Rectal smooth muscle tissue (tissue), 1 donor: ENCODE data around the gene RNF11.

ENCODE experiments used
- H3K27ac ChIP-seq: one replicate; pipeline ENCODE4 v1.7.0; 2013; ENCODE audit warnings: low read depth, low read length, inconsistent platforms
- H3K27me3 ChIP-seq: one replicate; pipeline ENCODE4 v1.7.0; 2013; ENCODE audit warnings: low read length; ENCODE audit not compliant: control insufficient read depth, insufficient read depth
- H3K36me3 ChIP-seq: one replicate; pipeline ENCODE4 v1.7.0; 2013; ENCODE audit warnings: low read length; ENCODE audit not compliant: control insufficient read depth, insufficient read depth
- H3K4me1 ChIP-seq: one replicate; pipeline ENCODE4 v1.7.0; 2013; ENCODE audit warnings: low read length; ENCODE audit not compliant: control insufficient read depth, insufficient read depth
- H3K4me3 ChIP-seq: one replicate; pipeline ENCODE4 v1.7.0; 2013; ENCODE audit warnings: low read length
- H3K9ac ChIP-seq: one replicate; pipeline ENCODE4 v1.7.0; 2013; ENCODE audit warnings: low read length

RNF11 gene

DNA sequence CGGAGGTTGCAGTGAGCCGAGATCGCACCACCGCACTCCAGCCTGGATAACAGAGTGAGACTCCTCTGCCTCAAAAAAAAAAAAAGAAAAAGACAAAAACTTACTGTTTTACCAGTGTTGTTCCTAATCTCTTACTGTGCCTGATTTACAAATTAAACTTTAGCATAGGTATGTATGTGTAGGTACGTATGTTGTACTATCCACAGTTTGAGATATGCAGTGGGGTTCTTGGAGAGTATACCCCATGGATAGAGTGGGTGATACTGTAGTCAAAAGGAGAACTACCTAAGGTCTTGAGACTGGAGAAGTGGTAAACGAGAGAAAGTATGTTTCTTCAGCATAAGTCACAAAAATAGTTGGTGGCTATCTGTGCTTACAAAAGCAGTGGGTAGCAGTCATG, 38.6 kb downstream of the RNF11 start:
- Histone ChIP-seq H3K9ac (no peak overlapping the region), H3K4me3 (no peak overlapping the region), H3K27me3 (no peaks in the 10 kb centered on the region), H3K36me3 (no peaks in the 10 kb centered on the region), H3K27ac (no peak overlapping the region), H3K4me1 (no peaks in the 10 kb centered on the region)

DNA sequence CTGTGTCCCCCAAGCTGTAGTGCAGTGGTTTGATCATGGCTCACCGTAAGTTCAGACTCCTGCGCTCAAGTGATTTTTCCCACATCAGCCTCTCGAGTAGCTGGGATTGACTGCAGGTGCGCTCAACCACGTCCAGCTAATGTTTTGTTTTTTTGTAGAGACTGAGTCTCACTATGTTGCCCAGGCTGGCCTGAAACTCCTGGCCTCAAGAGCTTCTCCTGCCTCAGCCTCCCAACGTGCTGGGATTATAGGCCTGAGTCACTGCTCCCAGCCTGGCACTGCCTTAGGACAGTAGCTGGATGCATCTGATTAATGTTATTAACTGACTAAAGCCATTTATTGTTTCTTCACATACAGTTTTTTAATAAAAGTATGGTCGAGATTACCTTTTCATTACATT, 40.2 kb downstream of the RNF11 start:
- Histone ChIP-seq H3K9ac (no peak overlapping the region), H3K36me3 (no peaks in the 10 kb centered on the region), H3K4me1 (no peaks in the 10 kb centered on the region), H3K27me3 (no peaks in the 10 kb centered on the region), H3K4me3 (no peak overlapping the region), H3K27ac (no peak overlapping the region)

DNA sequence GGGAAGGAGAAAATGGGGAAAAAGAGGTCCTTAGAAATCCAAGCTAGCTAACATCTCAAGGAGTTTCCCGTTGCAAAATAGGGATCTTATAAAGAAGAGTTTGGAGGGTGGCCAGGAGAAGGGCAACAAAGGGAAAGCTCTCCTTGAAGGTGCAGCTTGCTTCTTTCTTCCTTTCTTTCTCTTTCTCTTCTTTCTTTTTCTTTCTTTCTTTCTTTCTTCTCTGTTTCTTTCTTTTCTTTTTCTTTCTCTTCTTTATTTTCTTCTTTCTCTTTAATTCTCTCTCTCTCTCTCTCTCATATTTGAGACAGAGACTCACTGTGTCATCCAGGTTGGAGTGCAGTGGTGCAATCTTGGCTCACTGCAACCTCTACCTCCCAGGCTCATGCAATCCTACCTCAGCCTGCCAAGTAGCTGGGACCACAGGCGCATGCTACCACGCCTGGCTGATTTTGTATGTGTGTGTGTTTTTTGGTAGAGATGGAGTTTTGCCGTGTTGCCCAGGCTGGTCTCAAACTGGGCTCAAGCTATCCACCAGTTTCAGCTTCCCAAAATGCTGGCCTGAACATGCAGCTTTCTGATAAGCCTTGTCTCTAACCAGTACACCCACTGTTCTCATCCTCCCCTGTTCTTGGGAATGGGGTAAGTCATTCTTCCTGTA, 44.4 kb downstream of the RNF11 start:
- no peaks in the 10 kb centered on the region for H3K4me1 ChIP-seq
- no peaks in the 10 kb centered on the region for H3K36me3 ChIP-seq
- H3K27ac ChIP-seq: no peak overlapping the region
- H3K4me3 ChIP-seq: no peak overlapping the region
- H3K9ac ChIP-seq: no peak overlapping the region
- H3K27me3 ChIP-seq: no peaks in the 10 kb centered on the region

- no peaks in the 10 kb centered on the region for H3K4me1 ChIP-seq
- no peak overlapping the region for H3K27ac ChIP-seq
- H3K4me3 ChIP-seq: no peak overlapping the region
- H3K9ac ChIP-seq: no peak overlapping the region
- H3K36me3 ChIP-seq: no peaks in the 10 kb centered on the region
- no peaks in the 10 kb centered on the region for H3K27me3 ChIP-seq
Observed at GRCh38 chr1:51281807-51282206, 45.7 kb downstream of the RNF11 start.

- no peak overlapping the region for H3K4me3 ChIP-seq
- no peak overlapping the region for H3K9ac ChIP-seq
- no peak overlapping the region for H3K27ac ChIP-seq
- H3K36me3 ChIP-seq: no peaks in the 10 kb centered on the region
- no peaks in the 10 kb centered on the region for H3K4me1 ChIP-seq
- H3K27me3 ChIP-seq: no peaks in the 10 kb centered on the region
Observed at GRCh38 chr1:51282605-51283004, 46.5 kb downstream of the RNF11 start.

DNA sequence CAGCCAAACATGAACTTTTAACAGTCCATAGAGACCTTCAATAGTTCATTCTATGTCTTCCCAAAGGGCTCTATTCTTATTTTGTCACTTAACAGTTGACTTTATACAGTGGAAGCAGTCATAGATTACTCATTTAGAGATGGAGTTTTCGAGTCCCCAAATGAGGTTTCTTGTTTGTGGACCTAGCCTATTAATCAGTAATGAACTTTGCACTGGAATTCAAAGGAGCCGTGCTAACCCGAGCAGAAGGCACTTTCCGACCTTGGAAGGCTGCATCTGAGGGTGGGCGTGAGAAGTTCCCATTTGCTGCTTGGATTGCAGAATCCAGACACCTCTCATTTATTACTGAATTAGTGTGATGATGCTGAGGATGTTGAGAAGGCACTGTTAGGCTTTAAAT, 47.9 kb downstream of the RNF11 start:
- H3K4me3 ChIP-seq: no peak overlapping the region
- no peaks in the 10 kb centered on the region for H3K27me3 ChIP-seq
- H3K9ac ChIP-seq: no peak overlapping the region
- peaks cover 2% of the 10 kb centered on the region for H3K36me3 ChIP-seq
- no peaks in the 10 kb centered on the region for H3K4me1 ChIP-seq
- H3K27ac ChIP-seq: no peak overlapping the region

GRCh38 chr1:51284487-51284954, 48.4 kb downstream of the RNF11 start:
- Histone ChIP-seq H3K4me1 (no peaks in the 10 kb centered on the region), H3K4me3 (no peak overlapping the region), H3K9ac (no peak overlapping the region), H3K27ac (no peak overlapping the region), H3K36me3 (peaks cover 2% of the 10 kb centered on the region), H3K27me3 (no peaks in the 10 kb centered on the region)

DNA sequence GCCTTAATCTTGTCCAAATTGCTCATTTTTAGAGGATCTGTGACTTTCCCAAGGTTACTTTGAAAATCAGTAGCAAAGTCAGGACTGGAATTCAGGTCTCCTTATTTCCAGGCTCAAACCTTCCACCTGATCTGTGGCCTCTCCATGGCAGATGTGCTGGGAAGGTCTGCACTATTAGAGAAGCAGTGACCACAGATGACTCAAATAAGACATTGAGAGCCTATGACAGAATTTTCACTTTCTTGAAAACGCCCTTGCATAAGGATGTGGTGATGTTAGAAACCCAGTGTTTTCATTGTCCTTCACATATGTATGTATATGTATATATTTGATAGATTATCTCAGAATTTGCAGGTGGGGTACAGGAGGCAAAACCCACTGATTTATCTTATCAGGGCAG, 49.0 kb downstream of the RNF11 start:
- H3K27ac ChIP-seq: no peak overlapping the region
- H3K27me3 ChIP-seq: no peaks in the 10 kb centered on the region
- H3K4me3 ChIP-seq: no peak overlapping the region

GRCh38 chr1:51287966-51288365, 51.9 kb downstream of the RNF11 start:
- no peaks in the 10 kb centered on the region for H3K27me3 ChIP-seq

More for the DNA sequence above, 49.0 kb downstream of the RNF11 start:
- Histone ChIP-seq H3K4me1 (no peaks in the 10 kb centered on the region), H3K9ac (no peak overlapping the region), H3K36me3 (peaks cover 2% of the 10 kb centered on the region)

DNA sequence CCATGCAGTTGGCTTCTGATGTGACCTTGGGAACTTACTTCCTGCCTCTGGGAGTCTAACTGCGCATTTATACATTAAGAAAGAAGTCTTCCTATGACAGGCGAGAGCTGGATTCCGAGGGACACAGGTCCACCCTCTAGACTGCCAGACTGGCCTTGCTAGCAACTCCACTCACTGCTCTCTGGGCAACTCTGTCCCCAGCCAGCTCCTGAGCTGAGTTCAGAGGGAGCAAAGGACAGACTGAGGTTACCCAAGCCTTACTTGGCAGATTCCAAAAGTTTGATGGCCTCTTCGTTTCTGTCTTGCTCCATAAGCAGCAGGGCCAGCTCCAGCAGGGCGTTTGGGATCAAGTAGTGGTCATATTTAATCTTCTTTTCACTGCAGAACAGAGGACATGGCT, 52.5 kb downstream of the RNF11 start:
- no peaks in the 10 kb centered on the region for H3K27me3 ChIP-seq
- peaks cover 2% of the 10 kb centered on the region for H3K36me3 ChIP-seq
- no peak overlapping the region for H3K27ac ChIP-seq
- no peak overlapping the region for H3K4me3 ChIP-seq
- H3K4me1 ChIP-seq: no peaks in the 10 kb centered on the region
- H3K9ac ChIP-seq: no peak overlapping the region

More at GRCh38 chr1:51287966-51288365, 51.9 kb downstream of the RNF11 start:
- Histone ChIP-seq H3K9ac (no peak overlapping the region), H3K36me3 (peaks cover 2% of the 10 kb centered on the region), H3K27ac (no peak overlapping the region), H3K4me3 (no peak overlapping the region), H3K4me1 (no peaks in the 10 kb centered on the region)

GRCh38 chr1:51289676-51290488, 53.8 kb downstream of the RNF11 start:
- no peaks in the 10 kb centered on the region for H3K4me1 ChIP-seq
- peaks cover 2% of the 10 kb centered on the region for H3K36me3 ChIP-seq

DNA sequence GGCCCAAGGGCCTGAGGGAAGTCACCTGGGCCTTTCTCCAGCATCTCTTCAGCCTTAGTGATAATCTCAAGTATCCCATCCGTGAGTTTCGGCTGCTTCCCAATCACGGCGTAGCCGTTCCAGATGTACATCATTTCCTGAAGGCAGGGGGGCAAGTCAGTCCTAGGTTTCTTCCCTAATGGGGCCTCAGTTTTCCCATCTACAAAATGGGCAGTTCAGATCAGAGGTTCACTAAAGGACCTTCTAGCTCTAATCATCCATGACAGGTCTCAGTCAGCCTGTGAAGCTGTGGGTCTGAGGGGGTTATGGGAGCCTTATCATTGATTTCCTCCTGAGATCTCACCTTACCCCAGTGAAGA, 54.4 kb downstream of the RNF11 start:
- Histone ChIP-seq H3K36me3 (peaks cover 2% of the 10 kb centered on the region), H3K9ac (no peak overlapping the region), H3K27me3 (no peaks in the 10 kb centered on the region)

More at GRCh38 chr1:51289676-51290488, 53.8 kb downstream of the RNF11 start:
- no peak overlapping the region for H3K4me3 ChIP-seq
- no peak overlapping the region for H3K27ac ChIP-seq
- no peaks in the 10 kb centered on the region for H3K27me3 ChIP-seq
- H3K9ac ChIP-seq: no peak overlapping the region

More for the DNA sequence above, 54.4 kb downstream of the RNF11 start:
- no peak overlapping the region for H3K4me3 ChIP-seq
- H3K4me1 ChIP-seq: no peaks in the 10 kb centered on the region
- no peak overlapping the region for H3K27ac ChIP-seq
